Activated CD4-positive, CD25-positive, alpha-beta regulatory T cell treated with anti-CD3 and anti-CD28 coated beads, Interleukin-2, amount 50 U/mL, for 24 hours (primary cell): ENCODE data around the gene MICAL3.

ENCODE experiments used
- ATAC-seq, 2 donors: fragments of 150-1000 bp; cut with Tn5 transposase; one replicate each; pipeline ENCODE4 v1.10.0; 2021; ENCODE audit warnings: mild to moderate bottlenecking in 1 of 2, moderate library complexity in 1 of 2

Gene MICAL3

GRCh38 chr22:17906978-17907747 lies 117.2 kb downstream of the MICAL3 start:
- ATAC-seq = no peak

GRCh38 chr22:17905445-17905844 lies 118.9 kb downstream of the MICAL3 start:
- ATAC-seq = no peak

GRCh38 chr22:17903564-17904295 lies 120.6 kb downstream of the MICAL3 start:
- no peak for ATAC-seq

GRCh38 chr22:17902960-17903359 lies 121.4 kb downstream of the MICAL3 start:
- no peak for ATAC-seq

GRCh38 chr22:17898375-17898774 lies 126.0 kb downstream of the MICAL3 start:
- ATAC-seq = no peak

GRCh38 chr22:17897858-17898257 lies 126.5 kb downstream of the MICAL3 start:
- no peak for ATAC-seq

GRCh38 chr22:17897426-17897825 lies 126.9 kb downstream of the MICAL3 start:
- no peak for ATAC-seq

- ATAC-seq = no peak
Observed at GRCh38 chr22:17896586-17896985, 127.8 kb downstream of the MICAL3 start.

GRCh38 chr22:17893900-17894535 lies 130.3 kb downstream of the MICAL3 start:
- ATAC-seq = no peak

GRCh38 chr22:17892376-17892775 lies 132.0 kb downstream of the MICAL3 start:
- no peak for ATAC-seq

- no peak for ATAC-seq
Observed at GRCh38 chr22:17891481-17892167, 132.7 kb downstream of the MICAL3 start.

GRCh38 chr22:17890892-17891291 lies 133.5 kb downstream of the MICAL3 start:
- no peak for ATAC-seq

GRCh38 chr22:17890245-17890671 lies 134.1 kb downstream of the MICAL3 start:
- no peak for ATAC-seq

- no peak for ATAC-seq
Observed at GRCh38 chr22:17888855-17889254, 135.5 kb downstream of the MICAL3 start.

- no peak for ATAC-seq
Observed at GRCh38 chr22:17888439-17888838, 135.9 kb downstream of the MICAL3 start.

GRCh38 chr22:17884893-17885292 lies 139.5 kb downstream of the MICAL3 start:
- ATAC-seq = no peak

GRCh38 chr22:17884084-17884483 lies 140.3 kb downstream of the MICAL3 start:
- no peak for ATAC-seq

- no peak for ATAC-seq
Observed at GRCh38 chr22:17883356-17883755, 141.0 kb downstream of the MICAL3 start.

- ATAC-seq = no peak
Observed at GRCh38 chr22:17882727-17883126, 141.6 kb downstream of the MICAL3 start.

GRCh38 chr22:17882162-17882561 lies 142.2 kb downstream of the MICAL3 start:
- ATAC-seq = no peak

GRCh38 chr22:17881366-17881765 lies 143.0 kb downstream of the MICAL3 start:
- no peak for ATAC-seq

GRCh38 chr22:17880468-17880867 lies 143.9 kb downstream of the MICAL3 start:
- ATAC-seq = no peak

- ATAC-seq = no peak
Observed at GRCh38 chr22:17880020-17880419, 144.3 kb downstream of the MICAL3 start.
